GM12878 (cell line): ENCODE measurements around the gene GRIK4. TPM values are rescaled to one million over a fixed set of nuclear protein-coding genes. Genes with fewer than 3 reads are reported as not detected.

Experiments used
- ATAC-seq: fragments of 200-7000 bp; cut with Tn5 transposase; 3 replicates; pipeline ENCODE4 v1.9.1; 2020; ENCODE audit warnings: mild to moderate bottlenecking, moderate library complexity
- BruUV-seq: library from RNA; stranded (reverse); fragments of 400-500 nt; replicated peaks from 2 replicates; lab custom pipeline; 2021; lab: Mats Ljungman, UMichigan
- CTCF ChIA-PET: fragments of 300-600 bp; sonication (Branson Sonifier 250); formaldehyde crosslinking; extraction: SDS; loops from one replicate; lab custom pipeline; 2021; ENCODE audit warnings: inconsistent platforms; lab: Yijun Ruan, JAX
- POLR2A ChIA-PET: fragments of 350-600 bp; formaldehyde crosslinking; extraction: SDS; loops from one replicate; lab custom pipeline; 2021; ENCODE audit warnings: inconsistent platforms; lab: Charles Lee
- RAD21 ChIA-PET: fragments of 300-600 bp; sonication (Branson Sonifier 250); formaldehyde crosslinking; loops from one replicate; lab custom pipeline; 2023; ENCODE audit warnings: antibody characterized with exemption; ENCODE audit not compliant: unreplicated experiment; lab: Charles Lee
- SMC1A ChIA-PET: fragments of 300-600 bp; sonication (Branson Sonifier 250); formaldehyde crosslinking; loops from one replicate; lab custom pipeline; 2023; ENCODE audit not compliant: unreplicated experiment, uncharacterized antibody; lab: Charles Lee
- DNase-seq: peaks from one replicate; pipeline ENCODE4 v3.0.0-alpha.2; 2011; ENCODE audit warnings: low read depth, low spot score
- FAIRE-seq: peaks from 3 replicates; lab custom pipeline; 2011; peaks lifted over from hg19 to GRCh38; lab: Jason Lieb, UNC
- H2AFZ ChIP-seq: 2 replicates; pipeline ENCODE4 v1.6.0; 2011; ENCODE audit warnings: low read depth, low read length, control low read depth; ENCODE audit not compliant: control insufficient read depth
- H3K27ac ChIP-seq: 2 replicates; pipeline ENCODE4 v1.5.1; 2011; ENCODE audit warnings: control low read depth; ENCODE audit not compliant: control insufficient read depth, insufficient read depth
- H3K27me3 ChIP-seq, 2 experiments: replicated peaks in 1 of 2; 2 replicates each; pipeline versions ENCODE4 v1.6.0 to v1.6.1; 2011; ENCODE audit warnings: low read length in 1 of 2; ENCODE audit not compliant: control insufficient read depth in 2 of 2, insufficient read depth in 2 of 2
- H3K36me3 ChIP-seq, 2 experiments: 2 replicates each; pipeline ENCODE4 v1.5.1; 2011; ENCODE audit warnings: low read length in 1 of 2; ENCODE audit not compliant: control insufficient read depth in 2 of 2, insufficient read depth in 2 of 2
- H3K4me1 ChIP-seq: 2 replicates; pipeline ENCODE4 v1.6.1; 2011; ENCODE audit warnings: mild to moderate bottlenecking, low read length, moderate library complexity, mixed read lengths; ENCODE audit not compliant: control insufficient read depth, insufficient read depth
- H3K4me2 ChIP-seq: 2 replicates; pipeline ENCODE4 v1.6.0; 2011; ENCODE audit warnings: control low read depth; ENCODE audit not compliant: control insufficient read depth, insufficient read depth
- H3K4me3 ChIP-seq: fragments of 200-600 bp; sonication (generic); 2 replicates; pipeline ENCODE4 v1.5.1; 2016
- H3K79me2 ChIP-seq: 2 replicates; pipeline ENCODE4 v1.6.0; 2011; ENCODE audit warnings: low read length; ENCODE audit not compliant: control insufficient read depth, insufficient read depth
- H3K9ac ChIP-seq: 2 replicates; pipeline ENCODE4 v1.8.0; 2011; ENCODE audit warnings: low read length, control low read depth, mixed read lengths; ENCODE audit not compliant: control insufficient read depth, insufficient read depth
- H3K9me3 ChIP-seq: replicated peaks from 3 replicates; pipeline ENCODE4 v1.5.1; 2011; ENCODE audit warnings: mild to moderate bottlenecking, low read length; ENCODE audit not compliant: control insufficient read depth, insufficient read depth
- H4K20me1 ChIP-seq: 2 replicates; pipeline ENCODE4 v1.6.0; 2011; ENCODE audit not compliant: control insufficient read depth, insufficient read depth
- FOXK2 ChIP-seq: fragments of 450-650 bp; IDR thresholded peaks from 2 replicates; pipeline ENCODE4 v1.6.1; 2017; ENCODE audit warnings: mild to moderate bottlenecking, moderate library complexity
- NR2C2 ChIP-seq: IDR thresholded peaks from 2 replicates; pipeline ENCODE4 v1.6.1; 2011; ENCODE audit warnings: borderline replicate concordance, low read depth; ENCODE audit not compliant: control insufficient read depth, insufficient read length
- ZNF217 ChIP-seq: fragments of 450-650 bp; IDR thresholded peaks from 2 replicates; pipeline ENCODE4 v1.6.1; 2017; ENCODE audit warnings: antibody characterized with exemption, mild to moderate bottlenecking
- ZSCAN29 ChIP-seq: fragments of 450-650 bp; IDR thresholded peaks from 2 replicates; pipeline ENCODE4 v1.6.1; 2017; ENCODE audit warnings: mild to moderate bottlenecking, moderate library complexity
- WGBS: methylation state at CpG from one replicate; pipeline ENCODE4 v1.1.6; 2016; ENCODE audit warnings: low lambda C conversion rate; ENCODE audit not compliant: insufficient replicate concordance, insufficient coverage; ENCODE audit errors: missing lambda C conversion rate; 5-methylcytosine and 5-hydroxymethylcytosine counted together
- in situ Hi-C: fragments of 300-500 bp; cut with MboI; formaldehyde crosslinking; loops from 9 replicates; pipeline ENCODE4 v1.14.3; 2018; ENCODE audit warnings: mixed read lengths
- intact Hi-C: fragments of 100-400 bp; cut with micrococcal nuclease; formaldehyde crosslinking; loops from one replicate; pipeline ENCODE4 v1.14.2; 2022; ENCODE audit not compliant: unreplicated experiment
- polyA plus RNA-seq, 11 experiments: library from polyadenylated mRNA; depleted of rRNA in 4 of 11; unstranded in 6 of 11; stranded (reverse) in 5 of 11; fragments of >200 nt; fragmentation: Nextera tagmentation in 4 of 11; fragmentation: Illumina TruSeq in 1 of 11; extraction: Ambion mirVana in 4 of 11; extraction: Trizol in 1 of 11; gene quantifications; 1 replicate in 1 of 11; 2 replicates in 10 of 11; pipeline versions ENCODE4 v1.2.1 to v1.2.3, GENCODE V29; 2011 to 2016; ENCODE audit warnings: inconsistent platforms in 2 of 11, missing spikeins in 2 of 11, low read depth in 1 of 11
- total RNA-seq, 4 experiments: library from RNA; depleted of rRNA in 3 of 4; stranded (reverse); fragments of >200 nt in 3 of 4; fragmentation: Illumina TruSeq in 1 of 4; extraction: Trizol in 1 of 4; gene quantifications; 2 replicates each; pipeline versions ENCODE4 v1.2.1 to v1.2.3, GENCODE V29; 2013 to 2021
- TF ChIP-seq, protein P1 (sequence below): IDR thresholded peaks from 2 replicates; pipeline ENCODE4 v1.6.1; 2011; ENCODE audit warnings: borderline replicate concordance, low read depth, mild to moderate bottlenecking, moderate library complexity, mixed read lengths, low read length; ENCODE audit not compliant: insufficient read depth; ENCODE audit errors: extremely low read length
- TF ChIP-seq, protein P2 (sequence below): fragments of 450-650 bp; IDR thresholded peaks from 2 replicates; pipeline ENCODE4 v1.6.1; 2018; ENCODE audit warnings: mild to moderate bottlenecking, low read depth, moderate library complexity; ENCODE audit not compliant: partially characterized antibody

The GRIK4 gene
- total and polyA plus RNA-seq, 10 of the 15 experiments (the other 5 are each of a cell fraction or from before 2014, with no cell fraction given), result 0.33 to 3.6 (median 0.72) TPM

DNA sequence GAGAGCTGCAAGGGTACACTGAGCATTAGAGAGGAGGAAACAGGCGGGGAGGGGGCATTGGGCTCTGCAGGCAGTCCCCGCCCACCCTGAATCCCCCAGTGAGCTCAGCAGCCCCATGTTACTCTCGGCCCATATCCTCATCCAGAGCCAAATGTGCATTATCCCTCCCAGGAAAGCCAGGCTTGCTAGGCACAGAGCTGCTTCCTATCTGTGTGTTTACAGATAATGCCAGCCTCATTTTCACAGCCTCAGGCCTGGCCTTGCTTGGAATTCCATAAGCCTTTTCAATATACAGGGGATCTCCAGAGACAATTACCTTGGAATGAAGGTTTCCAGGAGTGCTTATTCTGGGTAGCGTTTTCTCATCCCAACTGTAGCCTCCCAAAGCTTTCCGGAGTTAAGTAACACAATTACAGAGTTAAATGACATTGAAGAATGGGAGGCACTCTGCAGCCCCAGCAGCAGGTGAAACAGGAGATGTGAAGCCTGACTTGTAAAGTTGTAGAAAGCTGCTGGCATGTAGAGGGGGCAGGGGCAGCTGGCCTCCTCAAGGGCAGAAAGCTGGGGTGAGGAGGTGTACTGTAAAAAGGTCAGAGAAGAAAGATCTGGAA, 420.9 kb downstream of the GRIK4 start:
- no peaks in the 10 kb centered on the region for H3K36me3 ChIP-seq
- SMC1A ChIA-PET, result interaction anchor here (1.1 to 1.5 kb wide), 4 partner anchors 18 to 423 kb away, joined by 3 to 4 read pairs (median 4); no protein-coding TSS in a partner anchor
- H4K20me1 ChIP-seq, result no peaks in the 10 kb centered on the region
- no peaks in the 10 kb centered on the region for H3K4me1 ChIP-seq
- in situ Hi-C loops (no loop called here), intact Hi-C loops (no loop called here)
- peaks cover 0 to 1% of the 10 kb centered on the region in 2 experiments; a peak in 1 of 4 replicates for H3K27me3 ChIP-seq
- TF ChIP-seq ZSCAN29 (no peak), FOXK2 (no peak), ZNF217 (no peak), NR2C2 (no peak)
- TF ChIP-seq, protein P1, sequence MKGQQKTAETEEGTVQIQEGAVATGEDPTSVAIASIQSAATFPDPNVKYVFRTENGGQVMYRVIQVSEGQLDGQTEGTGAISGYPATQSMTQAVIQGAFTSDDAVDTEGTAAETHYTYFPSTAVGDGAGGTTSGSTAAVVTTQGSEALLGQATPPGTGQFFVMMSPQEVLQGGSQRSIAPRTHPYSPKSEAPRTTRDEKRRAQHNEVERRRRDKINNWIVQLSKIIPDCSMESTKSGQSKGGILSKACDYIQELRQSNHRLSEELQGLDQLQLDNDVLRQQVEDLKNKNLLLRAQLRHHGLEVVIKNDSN, result no peak
- TF ChIP-seq, protein P2, sequence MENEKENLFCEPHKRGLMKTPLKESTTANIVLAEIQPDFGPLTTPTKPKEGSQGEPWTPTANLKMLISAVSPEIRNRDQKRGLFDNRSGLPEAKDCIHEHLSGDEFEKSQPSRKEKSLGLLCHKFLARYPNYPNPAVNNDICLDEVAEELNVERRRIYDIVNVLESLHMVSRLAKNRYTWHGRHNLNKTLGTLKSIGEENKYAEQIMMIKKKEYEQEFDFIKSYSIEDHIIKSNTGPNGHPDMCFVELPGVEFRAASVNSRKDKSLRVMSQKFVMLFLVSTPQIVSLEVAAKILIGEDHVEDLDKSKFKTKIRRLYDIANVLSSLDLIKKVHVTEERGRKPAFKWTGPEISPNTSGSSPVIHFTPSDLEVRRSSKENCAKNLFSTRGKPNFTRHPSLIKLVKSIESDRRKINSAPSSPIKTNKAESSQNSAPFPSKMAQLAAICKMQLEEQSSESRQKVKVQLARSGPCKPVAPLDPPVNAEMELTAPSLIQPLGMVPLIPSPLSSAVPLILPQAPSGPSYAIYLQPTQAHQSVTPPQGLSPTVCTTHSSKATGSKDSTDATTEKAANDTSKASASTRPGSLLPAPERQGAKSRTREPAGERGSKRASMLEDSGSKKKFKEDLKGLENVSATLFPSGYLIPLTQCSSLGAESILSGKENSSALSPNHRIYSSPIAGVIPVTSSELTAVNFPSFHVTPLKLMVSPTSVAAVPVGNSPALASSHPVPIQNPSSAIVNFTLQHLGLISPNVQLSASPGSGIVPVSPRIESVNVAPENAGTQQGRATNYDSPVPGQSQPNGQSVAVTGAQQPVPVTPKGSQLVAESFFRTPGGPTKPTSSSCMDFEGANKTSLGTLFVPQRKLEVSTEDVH, result no peak
- DNase-seq (no peak), ATAC-seq (no peak), FAIRE-seq (no peak)
- no peak overlapping the region for H3K4me3 ChIP-seq
- POLR2A ChIA-PET, result no interaction called here
- H2AFZ ChIP-seq, result no peak overlapping the region
- H3K9me3 ChIP-seq, result no peaks in the 10 kb centered on the region
- RAD21 ChIA-PET, result interaction anchor here (0.7 to 1.0 kb wide), 3 partner anchors 33 to 597 kb away, joined by 3 to 6 read pairs (median 3); no protein-coding TSS in a partner anchor
- no TSS peak for BruUV-seq
- CTCF ChIA-PET, result interaction anchor here (1.3 to 10.7 kb wide), 5 partner anchors 12 to 248 kb away, joined by 3 to 179 read pairs (median 3); no protein-coding TSS in a partner anchor
- WGBS, result 32% methylated on average over 3 of the region's 5 CpGs
- H3K27ac ChIP-seq, result no peak overlapping the region
- no peak overlapping the region for H3K4me2 ChIP-seq
- no peak overlapping the region for H3K9ac ChIP-seq
- H3K79me2 ChIP-seq, result no peaks in the 10 kb centered on the region
